Endothelial cell (in vitro differentiated cells): ENCODE data around the gene CCDC122. TPM values are rescaled to one million over a fixed set of nuclear protein-coding genes. Genes with fewer than 3 reads are reported as not detected.

Source experiments
- DNase-seq: peaks from one replicate; pipeline ENCODE4 v3.0.0; 2021; ENCODE audit warnings: low spot score
- H3K27ac Mint-ChIP-seq: one replicate; pipeline ENCODE4 v1.8.0; 2021; ENCODE audit warnings: mixed read lengths, inconsistent platforms; ENCODE audit not compliant: unreplicated experiment
- H3K27me3 Mint-ChIP-seq: one replicate; pipeline ENCODE4 v1.8.0; 2021; ENCODE audit warnings: mild to moderate bottlenecking, moderate library complexity, mixed read lengths, inconsistent platforms; ENCODE audit not compliant: unreplicated experiment
- H3K36me3 Mint-ChIP-seq: one replicate; pipeline ENCODE4 v1.8.0; 2021; ENCODE audit warnings: mild to moderate bottlenecking, low read depth, mixed read lengths, inconsistent platforms; ENCODE audit not compliant: unreplicated experiment
- H3K4me1 Mint-ChIP-seq: one replicate; pipeline ENCODE4 v1.8.0; 2021; ENCODE audit warnings: mild to moderate bottlenecking, mixed read lengths, inconsistent platforms; ENCODE audit not compliant: unreplicated experiment
- H3K4me3 Mint-ChIP-seq: one replicate; pipeline ENCODE4 v1.8.0; 2021; ENCODE audit warnings: mild to moderate bottlenecking, mixed read lengths, inconsistent platforms; ENCODE audit not compliant: unreplicated experiment
- H3K9me3 Mint-ChIP-seq: one replicate; pipeline ENCODE4 v1.8.0; 2021; ENCODE audit warnings: mixed read lengths, inconsistent platforms; ENCODE audit not compliant: unreplicated experiment
- total RNA-seq: library from RNA; stranded (reverse); fragmentation: NEBNext Ultra II Directional; extraction: Animal tissue kit (Norgen Biotek cat#: 25700); gene quantifications from one replicate; pipeline ENCODE4 v1.2.1, GENCODE V29; 2021; ENCODE audit not compliant: unreplicated experiment
- TF ChIP-seq, protein P1 (sequence below): fragments of 200-600 bp; sonication (generic); IDR thresholded peaks from one replicate; pipeline ENCODE4 v1.5.0; 2021; ENCODE audit warnings: antibody characterized with exemption; ENCODE audit not compliant: unreplicated experiment

The CCDC122 gene
- total RNA-seq, 1 donor from 2014 or later: 7.1 TPM

DNA sequence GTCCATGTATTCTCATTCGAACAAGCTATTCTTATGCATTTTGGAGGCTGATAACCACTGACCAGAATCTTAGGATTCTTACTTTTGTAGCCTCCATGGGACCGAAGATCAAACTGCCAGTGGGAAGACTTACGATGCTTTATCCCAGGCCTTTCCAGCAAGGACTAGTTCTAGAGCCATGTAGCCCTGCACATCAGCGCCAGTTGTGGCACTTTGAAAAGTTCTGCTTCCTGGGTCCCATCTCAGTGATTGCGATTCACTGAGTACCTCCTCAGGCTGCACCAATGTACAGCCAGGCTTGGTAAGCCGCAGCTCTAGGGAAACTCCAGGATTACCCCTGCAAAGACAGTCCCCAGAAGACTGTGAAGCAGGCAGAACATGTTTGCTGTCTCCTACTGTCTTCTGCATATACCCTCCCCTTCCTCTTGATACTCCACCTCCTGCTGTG, 73.8 kb downstream of the CCDC122 start:
- Mint-ChIP-seq H3K36me3 (no peaks in the 10 kb centered on the region), H3K9me3 (no peaks in the 10 kb centered on the region), H3K4me1 (no peaks in the 10 kb centered on the region), H3K27me3 (no peaks in the 10 kb centered on the region), H3K27ac (no peak overlapping the region), H3K4me3 (no peak overlapping the region)
- TF ChIP-seq, protein P1, sequence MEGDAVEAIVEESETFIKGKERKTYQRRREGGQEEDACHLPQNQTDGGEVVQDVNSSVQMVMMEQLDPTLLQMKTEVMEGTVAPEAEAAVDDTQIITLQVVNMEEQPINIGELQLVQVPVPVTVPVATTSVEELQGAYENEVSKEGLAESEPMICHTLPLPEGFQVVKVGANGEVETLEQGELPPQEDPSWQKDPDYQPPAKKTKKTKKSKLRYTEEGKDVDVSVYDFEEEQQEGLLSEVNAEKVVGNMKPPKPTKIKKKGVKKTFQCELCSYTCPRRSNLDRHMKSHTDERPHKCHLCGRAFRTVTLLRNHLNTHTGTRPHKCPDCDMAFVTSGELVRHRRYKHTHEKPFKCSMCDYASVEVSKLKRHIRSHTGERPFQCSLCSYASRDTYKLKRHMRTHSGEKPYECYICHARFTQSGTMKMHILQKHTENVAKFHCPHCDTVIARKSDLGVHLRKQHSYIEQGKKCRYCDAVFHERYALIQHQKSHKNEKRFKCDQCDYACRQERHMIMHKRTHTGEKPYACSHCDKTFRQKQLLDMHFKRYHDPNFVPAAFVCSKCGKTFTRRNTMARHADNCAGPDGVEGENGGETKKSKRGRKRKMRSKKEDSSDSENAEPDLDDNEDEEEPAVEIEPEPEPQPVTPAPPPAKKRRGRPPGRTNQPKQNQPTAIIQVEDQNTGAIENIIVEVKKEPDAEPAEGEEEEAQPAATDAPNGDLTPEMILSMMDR: no peak
- DNase-seq: no peak

DNA sequence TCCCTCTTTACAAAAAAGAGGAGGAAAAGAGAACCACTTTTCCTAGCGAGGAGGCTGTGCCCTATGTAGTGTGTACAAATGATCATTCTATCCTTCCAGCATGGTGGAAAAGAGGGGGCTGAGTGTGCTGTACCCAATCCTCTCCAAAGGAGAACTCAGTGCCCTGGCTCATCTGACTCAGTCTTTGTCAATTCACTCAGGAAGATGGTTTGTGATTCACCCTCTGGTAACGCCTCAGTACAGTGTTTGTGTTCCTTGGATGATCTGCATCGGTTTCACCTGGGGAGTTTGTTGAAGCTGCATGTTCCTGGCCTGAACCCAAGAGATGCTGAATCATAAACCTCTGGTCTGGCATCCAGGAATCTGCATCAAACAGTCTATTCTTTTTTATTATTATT, 74.5 kb downstream of the CCDC122 start:
- no peak overlapping the region for H3K27ac Mint-ChIP-seq
- no peaks in the 10 kb centered on the region for H3K9me3 Mint-ChIP-seq
- H3K27me3 Mint-ChIP-seq: no peaks in the 10 kb centered on the region
- H3K36me3 Mint-ChIP-seq: no peaks in the 10 kb centered on the region
- H3K4me3 Mint-ChIP-seq: no peak overlapping the region
- no peaks in the 10 kb centered on the region for H3K4me1 Mint-ChIP-seq
- TF ChIP-seq, protein P1: no peak
- DNase-seq: no peak

DNA sequence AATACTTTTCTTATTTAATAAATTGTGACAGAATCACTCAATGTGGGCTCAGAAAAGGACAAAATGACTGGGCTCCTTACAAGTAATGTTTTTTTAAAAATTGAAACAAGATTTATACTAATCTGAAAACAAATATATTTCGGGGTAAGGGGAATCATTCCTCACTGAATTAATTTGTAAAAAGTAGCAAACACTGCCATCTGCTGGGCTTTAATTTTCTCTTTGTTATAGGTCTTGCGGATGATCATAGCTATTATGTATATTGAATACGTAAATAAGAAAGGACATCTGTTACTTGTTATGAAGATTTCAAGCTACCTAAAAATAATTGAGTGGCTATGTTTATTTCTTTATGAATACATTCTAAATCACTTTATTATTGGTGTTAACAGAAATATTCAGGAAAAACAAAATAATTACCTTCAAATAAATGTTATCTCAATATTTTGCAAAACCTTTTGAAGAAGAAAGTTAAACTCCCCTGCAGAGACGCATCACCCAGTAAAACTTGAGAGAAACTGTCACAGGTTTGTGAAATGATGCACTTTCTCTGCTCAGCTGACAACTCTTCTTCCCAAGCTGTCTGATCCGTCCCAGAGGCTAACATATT, 75.0 kb downstream of the CCDC122 start:
- no peaks in the 10 kb centered on the region for H3K36me3 Mint-ChIP-seq
- no peak overlapping the region for H3K27ac Mint-ChIP-seq
- DNase-seq: peak; percentile 42
- H3K27me3 Mint-ChIP-seq: no peaks in the 10 kb centered on the region
- TF ChIP-seq, protein P1: peak; percentile 72
- H3K9me3 Mint-ChIP-seq: no peaks in the 10 kb centered on the region
- no peak overlapping the region for H3K4me3 Mint-ChIP-seq
- no peaks in the 10 kb centered on the region for H3K4me1 Mint-ChIP-seq

DNA sequence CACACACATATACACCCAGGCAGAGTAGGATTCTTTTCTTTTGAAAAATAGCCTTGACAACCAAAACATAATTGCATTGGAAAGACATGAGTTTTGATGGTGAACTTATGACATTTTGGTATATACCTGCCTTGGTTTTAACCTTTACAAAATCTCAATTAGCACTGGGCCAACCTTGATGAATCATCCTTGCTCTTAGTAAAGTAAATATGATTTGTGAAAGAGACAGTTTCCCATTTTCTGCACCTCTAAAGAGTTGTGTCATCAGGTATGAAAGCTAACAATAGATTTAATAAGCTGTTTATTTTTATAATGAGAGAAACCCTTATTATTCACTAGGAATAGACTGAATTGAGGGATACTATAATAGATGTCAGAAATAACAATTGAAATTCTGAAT, 77.0 kb downstream of the CCDC122 start:
- Mint-ChIP-seq H3K9me3 (no peaks in the 10 kb centered on the region), H3K27ac (no peak overlapping the region), H3K36me3 (no peaks in the 10 kb centered on the region), H3K4me1 (no peaks in the 10 kb centered on the region), H3K4me3 (no peak overlapping the region), H3K27me3 (no peaks in the 10 kb centered on the region)
- no peak for DNase-seq
- TF ChIP-seq, protein P1: no peak

DNA sequence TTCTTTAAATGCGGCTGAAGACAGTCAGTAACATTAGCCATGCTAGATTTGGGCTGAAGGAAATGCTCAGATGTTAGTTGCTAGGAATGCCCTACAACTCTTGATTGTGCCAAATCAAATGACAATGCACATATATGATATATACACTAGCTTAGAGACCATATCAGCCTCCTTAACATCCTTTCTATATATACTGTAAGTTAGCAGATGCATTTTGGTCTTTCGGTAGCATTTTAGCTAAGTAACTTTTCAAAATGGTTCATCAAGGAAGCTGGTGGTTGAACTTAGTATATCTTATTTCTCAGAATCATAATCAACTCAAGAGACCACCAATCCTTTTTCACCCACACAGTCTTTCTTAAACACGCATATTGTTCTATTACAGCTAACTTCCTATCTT, 78.7 kb downstream of the CCDC122 start:
- no peak for DNase-seq
- TF ChIP-seq, protein P1: no peak
- Mint-ChIP-seq H3K9me3 (no peaks in the 10 kb centered on the region), H3K27ac (no peak overlapping the region), H3K36me3 (no peaks in the 10 kb centered on the region), H3K4me3 (no peak overlapping the region), H3K27me3 (no peaks in the 10 kb centered on the region), H3K4me1 (no peaks in the 10 kb centered on the region)
